Loucy (cell line): ENCODE results near the gene NBPF1.
A peak's percentile ranks its signal among the peaks of the same experiment; 100 is the strongest.
"Not testable (repeated sequence)": the region's sequence is repeated elsewhere in the genome, so short reads cannot be mapped to it uniquely, and the experiment has no call there.

Experiments used
- CTCF ChIP-seq: fragments of 200-600 bp; sonication (generic); conservative IDR thresholded peaks from 2 replicates; pipeline ENCODE4 v1.5.1; 2014; ENCODE audit warnings: mild to moderate bottlenecking, antibody characterized with exemption, low read length
- EZH2phosphoT487 ChIP-seq: fragments of 200-600 bp; IDR thresholded peaks from 2 replicates; pipeline ENCODE4 v1.6.1; 2018; ENCODE audit warnings: antibody characterized with exemption, mild to moderate bottlenecking, moderate library complexity, borderline replicate concordance

- peak; percentile 14; the same call in 1 of the 2 replicates for TF ChIP-seq CTCF
- not testable (repeated sequence) for TF ChIP-seq EZH2phosphoT487
These were observed 38.2 kb upstream of the NBPF1 start for GRCh38 chr1:16651560-16651959.
